HepG2 (cell line): Measurements from ENCODE around the gene GDF9. TPM values are rescaled to one million over a fixed set of nuclear protein-coding genes. Genes with fewer than 3 reads are reported as not detected.
A peak's percentile ranks its signal among the peaks of the same experiment; 100 is the strongest.

ENCODE experiments used
- GZF1 ChIP-seq: sonication (generic); formaldehyde crosslinking; IDR thresholded peaks from 2 replicates; pipeline ENCODE4 v1.5.1; 2020; ENCODE audit warnings: mild to moderate bottlenecking, missing genetic modification reagents
- HDAC2 ChIP-seq: sonication (generic); formaldehyde crosslinking; IDR thresholded peaks from 2 replicates; pipeline ENCODE4 v1.4.0; 2020; ENCODE audit warnings: missing genetic modification reagents
- JDP2 ChIP-seq: sonication (generic); formaldehyde crosslinking; IDR thresholded peaks from 2 replicates; pipeline ENCODE4 v1.8.1; 2022; ENCODE audit warnings: missing genetic modification reagents, borderline replicate concordance
- KAT7 ChIP-seq: IDR thresholded peaks from 2 replicates; pipeline ENCODE4 v1.6.1; 2018; ENCODE audit warnings: borderline replicate concordance, missing compliant biosample characterization
- MED1 ChIP-seq: sonication (generic); formaldehyde crosslinking; IDR thresholded peaks from 2 replicates; pipeline ENCODE4 v1.4.0; 2020; ENCODE audit warnings: missing genetic modification reagents
- NCOA2 ChIP-seq: sonication (generic); formaldehyde crosslinking; IDR thresholded peaks from 2 replicates; pipeline ENCODE4 v1.8.0; 2022; ENCODE audit warnings: inconsistent platforms
- SAP130 ChIP-seq: IDR thresholded peaks from 2 replicates; pipeline ENCODE4 v1.6.1; 2016; ENCODE audit warnings: low read depth
- SMC3 ChIP-seq: IDR thresholded peaks from 2 replicates; pipeline ENCODE4 v1.6.1; 2011; ENCODE audit warnings: low read length, improper control_type of control experiment
- SOX5 ChIP-seq: IDR thresholded peaks from 2 replicates; pipeline ENCODE4 v1.6.1; 2016; ENCODE audit warnings: borderline replicate concordance
- ZNF136 ChIP-seq: sonication (generic); formaldehyde crosslinking; IDR thresholded peaks from 2 replicates; pipeline ENCODE4 v1.8.1; 2022; ENCODE audit warnings: low read depth, mild to moderate bottlenecking, moderate library complexity, missing genetic modification reagents
- ZNF142 ChIP-seq: sonication (generic); formaldehyde crosslinking; IDR thresholded peaks from 2 replicates; pipeline ENCODE4 v1.4.0; 2020; ENCODE audit warnings: missing genetic modification reagents
- ZNF580 ChIP-seq: IDR thresholded peaks from 2 replicates; pipeline ENCODE4 v1.6.1; 2016; ENCODE audit warnings: low read depth, borderline replicate concordance
- ZNF670 ChIP-seq: sonication (generic); formaldehyde crosslinking; IDR thresholded peaks from 2 replicates; pipeline ENCODE4 v1.8.0; 2022; ENCODE audit warnings: mild to moderate bottlenecking, missing genetic modification reagents, borderline replicate concordance
- ZNF749 ChIP-seq: sonication (generic); formaldehyde crosslinking; IDR thresholded peaks from 2 replicates; pipeline ENCODE4 v1.8.0; 2022; ENCODE audit warnings: mild to moderate bottlenecking, missing genetic modification reagents, moderate library complexity, borderline replicate concordance
- ZNF879 ChIP-seq: sonication (generic); formaldehyde crosslinking; IDR thresholded peaks from 2 replicates; pipeline ENCODE4 v1.8.1; 2023; ENCODE audit warnings: missing genetic modification reagents
- polyA plus RNA-seq, 8 experiments: library from polyadenylated mRNA; depleted of rRNA in 3 of 8; stranded (reverse) in 7 of 8; unstranded in 1 of 8; fragments of >200 nt; fragmentation: Illumina TruSeq in 4 of 8; extraction: Trizol in 4 of 8; gene quantifications; 2 replicates each; pipeline versions ENCODE4 v1.2.1 to v1.2.3, GENCODE V29; 2011 to 2016; ENCODE audit warnings: low read depth in 4 of 8, missing spikeins in 1 of 8, mixed read lengths in 1 of 8; ENCODE audit not compliant: insufficient read depth in 1 of 8
- total RNA-seq, 5 experiments: library from RNA; depleted of rRNA; stranded (reverse); fragments of >200 nt; fragmentation: Illumina TruSeq; extraction: Trizol; gene quantifications; 2 replicates each; pipeline ENCODE4 v1.2.3, GENCODE V29; 2016; ENCODE audit warnings: low read depth in 1 of 5
- TF ChIP-seq, protein P1 (sequence below): sonication (generic); formaldehyde crosslinking; IDR thresholded peaks from 2 replicates; pipeline ENCODE4 v1.5.0; 2020; ENCODE audit warnings: mild to moderate bottlenecking, missing genetic modification reagents, borderline replicate concordance
- TF ChIP-seq, protein P2 (sequence below): conservative IDR thresholded peaks from 2 replicates; pipeline ENCODE4 v1.6.1; 2018; ENCODE audit warnings: missing genetic modification reagents
- TF ChIP-seq, protein P3 (sequence below): sonication (generic); formaldehyde crosslinking; IDR thresholded peaks from 2 replicates; pipeline ENCODE4 v1.4.0; 2020; ENCODE audit warnings: missing genetic modification reagents

GDF9 gene
- total and polyA plus RNA-seq, 2 of the 13 experiments (the other 11 are each of a cell fraction or from before 2014, with no cell fraction given), result 0.33 to 0.38 TPM

GRCh38 chr5:132853323-132853722 is 12.9 kb downstream of the GDF9 start (continued):
- TF ChIP-seq, protein P1, sequence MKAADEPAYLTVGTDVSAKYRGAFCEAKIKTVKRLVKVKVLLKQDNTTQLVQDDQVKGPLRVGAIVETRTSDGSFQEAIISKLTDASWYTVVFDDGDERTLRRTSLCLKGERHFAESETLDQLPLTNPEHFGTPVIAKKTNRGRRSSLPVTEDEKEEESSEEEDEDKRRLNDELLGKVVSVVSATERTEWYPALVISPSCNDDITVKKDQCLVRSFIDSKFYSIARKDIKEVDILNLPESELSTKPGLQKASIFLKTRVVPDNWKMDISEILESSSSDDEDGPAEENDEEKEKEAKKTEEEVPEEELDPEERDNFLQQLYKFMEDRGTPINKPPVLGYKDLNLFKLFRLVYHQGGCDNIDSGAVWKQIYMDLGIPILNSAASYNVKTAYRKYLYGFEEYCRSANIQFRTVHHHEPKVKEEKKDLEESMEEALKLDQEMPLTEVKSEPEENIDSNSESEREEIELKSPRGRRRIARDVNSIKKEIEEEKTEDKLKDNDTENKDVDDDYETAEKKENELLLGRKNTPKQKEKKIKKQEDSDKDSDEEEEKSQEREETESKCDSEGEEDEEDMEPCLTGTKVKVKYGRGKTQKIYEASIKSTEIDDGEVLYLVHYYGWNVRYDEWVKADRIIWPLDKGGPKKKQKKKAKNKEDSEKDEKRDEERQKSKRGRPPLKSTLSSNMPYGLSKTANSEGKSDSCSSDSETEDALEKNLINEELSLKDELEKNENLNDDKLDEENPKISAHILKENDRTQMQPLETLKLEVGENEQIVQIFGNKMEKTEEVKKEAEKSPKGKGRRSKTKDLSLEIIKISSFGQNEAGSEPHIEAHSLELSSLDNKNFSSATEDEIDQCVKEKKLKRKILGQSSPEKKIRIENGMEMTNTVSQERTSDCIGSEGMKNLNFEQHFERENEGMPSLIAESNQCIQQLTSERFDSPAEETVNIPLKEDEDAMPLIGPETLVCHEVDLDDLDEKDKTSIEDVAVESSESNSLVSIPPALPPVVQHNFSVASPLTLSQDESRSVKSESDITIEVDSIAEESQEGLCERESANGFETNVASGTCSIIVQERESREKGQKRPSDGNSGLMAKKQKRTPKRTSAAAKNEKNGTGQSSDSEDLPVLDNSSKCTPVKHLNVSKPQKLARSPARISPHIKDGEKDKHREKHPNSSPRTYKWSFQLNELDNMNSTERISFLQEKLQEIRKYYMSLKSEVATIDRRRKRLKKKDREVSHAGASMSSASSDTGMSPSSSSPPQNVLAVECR, result no peak
- TF ChIP-seq, protein P2, sequence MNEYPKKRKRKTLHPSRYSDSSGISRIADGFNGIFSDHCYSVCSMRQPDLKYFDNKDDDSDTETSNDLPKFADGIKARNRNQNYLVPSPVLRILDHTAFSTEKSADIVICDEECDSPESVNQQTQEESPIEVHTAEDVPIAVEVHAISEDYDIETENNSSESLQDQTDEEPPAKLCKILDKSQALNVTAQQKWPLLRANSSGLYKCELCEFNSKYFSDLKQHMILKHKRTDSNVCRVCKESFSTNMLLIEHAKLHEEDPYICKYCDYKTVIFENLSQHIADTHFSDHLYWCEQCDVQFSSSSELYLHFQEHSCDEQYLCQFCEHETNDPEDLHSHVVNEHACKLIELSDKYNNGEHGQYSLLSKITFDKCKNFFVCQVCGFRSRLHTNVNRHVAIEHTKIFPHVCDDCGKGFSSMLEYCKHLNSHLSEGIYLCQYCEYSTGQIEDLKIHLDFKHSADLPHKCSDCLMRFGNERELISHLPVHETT (CRISPR knock-in tag), result no peak
- TF ChIP-seq ZNF749 (CRISPR knock-in tag) (no peak), HDAC2 (CRISPR knock-in tag) (0 out of 2 replicates have a peak, but pooled peaks have one; percentile 14), SOX5 (CRISPR knock-in tag) (no peak), ZNF580 (no peak), JDP2 (CRISPR knock-in tag) (no peak), ZNF142 (no peak), ZNF670 (CRISPR knock-in tag) (no peak), SAP130 (CRISPR knock-in tag) (peak; percentile 31), SMC3 (no peak), ZNF136 (CRISPR knock-in tag) (no peak), ZNF879 (no peak), GZF1 (CRISPR knock-in tag) (no peak), MED1 (CRISPR knock-in tag) (peak; percentile 45), NCOA2 (peak; percentile 34; the same call in 1 of the 2 replicates), KAT7 (CRISPR knock-in tag) (no peak)
- TF ChIP-seq, protein P3, sequence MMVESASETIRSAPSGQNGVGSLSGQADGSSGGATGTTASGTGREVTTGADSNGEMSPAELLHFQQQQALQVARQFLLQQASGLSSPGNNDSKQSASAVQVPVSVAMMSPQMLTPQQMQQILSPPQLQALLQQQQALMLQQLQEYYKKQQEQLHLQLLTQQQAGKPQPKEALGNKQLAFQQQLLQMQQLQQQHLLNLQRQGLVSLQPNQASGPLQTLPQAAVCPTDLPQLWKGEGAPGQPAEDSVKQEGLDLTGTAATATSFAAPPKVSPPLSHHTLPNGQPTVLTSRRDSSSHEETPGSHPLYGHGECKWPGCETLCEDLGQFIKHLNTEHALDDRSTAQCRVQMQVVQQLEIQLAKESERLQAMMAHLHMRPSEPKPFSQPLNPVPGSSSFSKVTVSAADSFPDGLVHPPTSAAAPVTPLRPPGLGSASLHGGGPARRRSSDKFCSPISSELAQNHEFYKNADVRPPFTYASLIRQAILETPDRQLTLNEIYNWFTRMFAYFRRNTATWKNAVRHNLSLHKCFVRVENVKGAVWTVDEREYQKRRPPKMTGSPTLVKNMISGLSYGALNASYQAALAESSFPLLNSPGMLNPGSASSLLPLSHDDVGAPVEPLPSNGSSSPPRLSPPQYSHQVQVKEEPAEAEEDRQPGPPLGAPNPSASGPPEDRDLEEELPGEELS (CRISPR knock-in tag), result peak; percentile 23; the same call in 1 of the 2 replicates
